ENCODE data around the gene LGR6.

Gene LGR6

DNA sequence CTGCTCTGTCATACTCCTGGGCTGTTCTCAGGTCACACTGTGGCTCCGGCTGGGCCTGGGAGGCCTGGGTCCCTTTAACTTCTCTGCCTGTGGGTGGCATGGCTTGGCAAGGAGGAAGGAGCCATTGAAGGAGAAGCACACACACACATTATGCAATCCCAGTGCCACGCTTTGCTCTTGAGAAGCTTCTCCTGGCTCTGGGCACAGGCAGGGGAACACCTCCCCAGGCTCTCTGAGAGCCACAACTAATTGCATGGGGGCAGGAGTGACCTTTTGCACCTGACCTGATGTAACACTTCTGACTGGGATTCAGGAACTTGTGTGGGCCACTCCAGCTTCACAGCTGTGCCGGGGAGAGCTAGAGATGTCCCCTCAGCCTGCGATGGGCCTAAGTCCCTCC is 23.1 kb downstream of the LGR6 start:
- H3K9me3 ChIP-seq (ENCODE audit: severe bottlenecking), result no peaks in the 10 kb centered on the region
- TF ChIP-seq CTCF (IDR thresholded peaks at IDR 0.05; ENCODE audit: poor library complexity, severe bottlenecking), result no peak
- no peak for DNase-seq (ENCODE audit: low spot score)
- no peak overlapping the region for H3K27ac ChIP-seq (ENCODE audit: poor library complexity, severe bottlenecking)
- no peaks in the 10 kb centered on the region for H3K27me3 ChIP-seq (ENCODE audit: insufficient read depth, poor library complexity, severe bottlenecking)
- H3K36me3 ChIP-seq (ENCODE audit: low read depth), result no peaks in the 10 kb centered on the region
- no peak; the same call in 2 of the 3 replicates for ATAC-seq (ENCODE audit: low read depth)
- H3K4me1 ChIP-seq (ENCODE audit: insufficient read depth, poor library complexity, severe bottlenecking), result peaks cover under 1% of the 10 kb centered on the region
- H3K4me3 ChIP-seq (ENCODE audit: severe bottlenecking), result no peak overlapping the region

GRCh38 chr1:202217516-202217915 is 23.9 kb downstream of the LGR6 start:
- no peak overlapping the region for H3K27ac ChIP-seq (ENCODE audit: poor library complexity, severe bottlenecking)
- H3K27me3 ChIP-seq (ENCODE audit: insufficient read depth, poor library complexity, severe bottlenecking), result no peaks in the 10 kb centered on the region
- ATAC-seq (ENCODE audit: low read depth) (no peak), DNase-seq (ENCODE audit: low spot score) (no peak)
- H3K36me3 ChIP-seq (ENCODE audit: low read depth), result no peaks in the 10 kb centered on the region
- no peak overlapping the region for H3K4me3 ChIP-seq (ENCODE audit: severe bottlenecking)
- TF ChIP-seq CTCF (IDR thresholded peaks at IDR 0.05; ENCODE audit: poor library complexity, severe bottlenecking), result no peak
- peaks cover 8% of the 10 kb centered on the region for H3K4me1 ChIP-seq (ENCODE audit: insufficient read depth, poor library complexity, severe bottlenecking)
- H3K9me3 ChIP-seq (ENCODE audit: severe bottlenecking), result no peaks in the 10 kb centered on the region

DNA sequence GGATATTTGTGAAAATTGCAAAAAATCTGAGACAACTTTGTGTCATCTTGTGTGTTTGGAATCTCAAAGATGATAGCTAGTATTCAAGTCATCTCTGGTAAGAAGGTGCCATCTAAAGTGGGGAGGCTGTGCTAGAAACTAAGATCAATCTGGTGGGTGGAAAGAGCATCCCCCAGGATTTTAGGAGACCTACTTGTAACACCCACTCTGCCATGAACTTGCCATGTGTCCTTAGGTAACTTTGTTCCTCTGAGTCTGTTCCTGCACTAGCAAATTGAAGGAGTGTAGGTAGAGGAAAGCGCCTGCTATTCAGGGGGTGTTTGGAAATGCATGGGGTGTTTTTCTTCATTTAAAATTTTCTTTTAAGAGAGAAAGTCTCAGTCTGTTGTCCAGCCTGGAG is 24.4 kb downstream of the LGR6 start:
- H3K4me1 ChIP-seq (ENCODE audit: insufficient read depth, poor library complexity, severe bottlenecking), result peaks cover 11% of the 10 kb centered on the region
- H3K27me3 ChIP-seq (ENCODE audit: insufficient read depth, poor library complexity, severe bottlenecking), result no peaks in the 10 kb centered on the region
- H3K9me3 ChIP-seq (ENCODE audit: severe bottlenecking), result no peaks in the 10 kb centered on the region
- DNase-seq (ENCODE audit: low spot score) (no peak), ATAC-seq (ENCODE audit: low read depth) (no peak)
- H3K36me3 ChIP-seq (ENCODE audit: low read depth), result no peaks in the 10 kb centered on the region
- no peak overlapping the region for H3K27ac ChIP-seq (ENCODE audit: poor library complexity, severe bottlenecking)
- no peak overlapping the region for H3K4me3 ChIP-seq (ENCODE audit: severe bottlenecking)
- no peak for TF ChIP-seq CTCF (IDR thresholded peaks at IDR 0.05; ENCODE audit: poor library complexity, severe bottlenecking)

DNA sequence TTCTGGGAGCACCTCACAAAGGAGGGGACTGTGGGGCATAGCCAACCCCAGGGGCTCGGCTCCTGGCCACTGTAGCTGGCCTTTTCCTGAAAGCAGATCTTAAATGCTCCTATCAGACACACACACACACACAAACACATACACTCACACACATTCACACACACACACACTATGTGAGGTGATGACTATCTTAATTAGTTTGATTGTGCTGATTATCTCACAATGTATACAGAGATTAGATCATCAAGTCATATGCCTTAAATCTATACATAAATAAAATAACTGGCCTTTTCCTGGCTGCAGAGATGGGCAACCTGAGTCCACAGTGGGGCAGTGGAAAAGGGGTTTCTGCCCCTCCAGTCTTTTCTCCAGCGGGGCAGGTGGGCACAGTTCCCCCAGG is 27.1 kb downstream of the LGR6 start:
- no peaks in the 10 kb centered on the region for H3K36me3 ChIP-seq (ENCODE audit: low read depth)
- H3K4me3 ChIP-seq (ENCODE audit: severe bottlenecking), result no peak overlapping the region
- TF ChIP-seq CTCF (IDR thresholded peaks at IDR 0.05; ENCODE audit: poor library complexity, severe bottlenecking), result no peak
- H3K4me1 ChIP-seq (ENCODE audit: insufficient read depth, poor library complexity, severe bottlenecking), result peaks cover 11% of the 10 kb centered on the region
- H3K9me3 ChIP-seq (ENCODE audit: severe bottlenecking), result no peaks in the 10 kb centered on the region
- no peak overlapping the region for H3K27ac ChIP-seq (ENCODE audit: poor library complexity, severe bottlenecking)
- ATAC-seq (ENCODE audit: low read depth) (no peak), DNase-seq (ENCODE audit: low spot score) (no peak)
- no peaks in the 10 kb centered on the region for H3K27me3 ChIP-seq (ENCODE audit: insufficient read depth, poor library complexity, severe bottlenecking)

DNA sequence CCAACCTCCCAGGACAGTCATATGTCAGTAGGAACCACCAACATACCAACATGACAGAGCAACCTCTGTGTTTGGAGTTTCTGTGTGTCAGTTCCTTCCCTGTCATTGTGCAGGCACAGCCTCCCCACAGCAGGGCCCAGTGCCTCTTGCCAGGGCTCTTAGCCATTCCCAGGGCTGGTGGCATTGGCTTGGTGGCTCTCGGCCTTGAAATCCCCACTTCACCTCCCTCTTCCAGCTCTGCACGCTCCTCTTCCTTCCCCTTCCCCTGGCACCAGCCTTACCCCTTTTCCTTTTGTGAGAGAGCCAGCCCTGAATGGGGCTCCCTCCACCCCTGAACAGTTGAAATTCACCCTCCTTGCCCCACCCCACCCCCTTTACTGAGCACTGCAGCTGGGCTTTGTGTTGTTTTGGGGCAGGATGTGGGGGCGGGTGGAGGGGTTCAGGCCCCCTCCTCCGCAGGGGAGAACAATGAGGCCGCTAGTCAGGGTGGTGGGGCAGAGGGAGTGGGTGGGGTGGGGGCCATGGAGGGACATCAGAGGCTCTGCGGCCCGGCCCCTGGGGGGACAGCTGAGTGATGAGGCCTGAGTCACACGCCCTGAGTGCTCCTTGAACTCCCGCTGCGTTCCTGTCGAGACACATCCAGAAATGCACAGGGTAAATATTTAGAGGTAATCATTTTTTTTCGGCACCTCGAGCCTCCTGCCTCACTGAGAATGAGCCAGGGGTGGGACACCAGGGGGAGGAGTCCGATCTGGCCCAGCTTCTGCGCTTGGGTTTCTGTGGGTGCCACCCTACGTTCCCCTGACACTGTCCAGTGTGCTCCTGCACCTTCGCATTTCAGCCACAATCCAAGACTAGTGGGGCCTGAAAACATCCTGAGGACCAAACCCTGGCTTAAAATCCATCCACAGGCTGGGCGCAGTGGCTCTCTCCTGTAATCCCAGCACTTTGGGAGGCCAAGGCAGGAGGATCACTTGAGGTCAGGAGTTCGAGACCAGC is 28.6 kb downstream of the LGR6 start:
- Histone ChIP-seq H3K27me3 (ENCODE audit: insufficient read depth, poor library complexity, severe bottlenecking) (no peaks in the 10 kb centered on the region), H3K4me3 (ENCODE audit: severe bottlenecking) (no peak overlapping the region), H3K27ac (ENCODE audit: poor library complexity, severe bottlenecking) (peak overlapping the region; percentile 42), H3K4me1 (ENCODE audit: insufficient read depth, poor library complexity, severe bottlenecking) (peaks cover 11% of the 10 kb centered on the region), H3K9me3 (ENCODE audit: severe bottlenecking) (no peaks in the 10 kb centered on the region), H3K36me3 (ENCODE audit: low read depth) (no peaks in the 10 kb centered on the region)
- DNase-seq (ENCODE audit: low spot score) (peak; percentile 86), ATAC-seq (ENCODE audit: low read depth) (peak; percentile 93)
- no peak for TF ChIP-seq CTCF (IDR thresholded peaks at IDR 0.05; ENCODE audit: poor library complexity, severe bottlenecking)

Measured in RWPE2 (cell line).